Loucy (cell line): ENCODE results near the gene FGF10.

Source experiments
- H2AFZ ChIP-seq: fragments of 200-600 bp; sonication (generic); 2 replicates; pipeline ENCODE4 v1.6.0; 2016; ENCODE audit warnings: antibody characterized with exemption, mild to moderate bottlenecking, low read length, moderate library complexity
- H3F3A ChIP-seq: fragments of 200-600 bp; 2 replicates; pipeline ENCODE4 v1.6.0; 2016; ENCODE audit warnings: antibody characterized with exemption, low read depth, mild to moderate bottlenecking
- H3K27me3 ChIP-seq: fragments of 200-600 bp; sonication (generic); 2 replicates; pipeline ENCODE4 v1.6.1; 2014; ENCODE audit warnings: low read length, mild to moderate bottlenecking; ENCODE audit not compliant: insufficient read depth, poor library complexity, severe bottlenecking
- H3K36me3 ChIP-seq: fragments of 200-600 bp; sonication (generic); 2 replicates; pipeline ENCODE4 v1.6.1; 2016; ENCODE audit warnings: low read length; ENCODE audit not compliant: insufficient read depth
- H3K4me1 ChIP-seq: fragments of 200-600 bp; sonication (generic); 2 replicates; pipeline ENCODE4 v1.5.1; 2014; ENCODE audit warnings: low read length, mild to moderate bottlenecking; ENCODE audit not compliant: insufficient read depth, poor library complexity, severe bottlenecking
- H3K4me2 ChIP-seq: fragments of 200-600 bp; sonication (generic); 2 replicates; pipeline ENCODE4 v1.6.0; 2014; ENCODE audit warnings: antibody characterized with exemption, low read length, low read depth, mild to moderate bottlenecking; ENCODE audit not compliant: poor library complexity, severe bottlenecking
- H3K4me3 ChIP-seq: fragments of 200-600 bp; sonication (generic); 2 replicates; pipeline ENCODE4 v1.5.1; 2014; ENCODE audit warnings: low read length, mild to moderate bottlenecking, mixed read lengths; ENCODE audit not compliant: poor library complexity, severe bottlenecking
- H3K79me2 ChIP-seq: fragments of 200-600 bp; sonication (generic); 2 replicates; pipeline ENCODE4 v1.6.1; 2014; ENCODE audit warnings: low read length; ENCODE audit not compliant: insufficient read depth
- H3K9ac ChIP-seq: fragments of 200-600 bp; sonication (generic); 2 replicates; pipeline ENCODE4 v1.6.0; 2014; ENCODE audit warnings: mild to moderate bottlenecking, low read depth, low read length, moderate library complexity; ENCODE audit not compliant: poor library complexity, severe bottlenecking
- H3K9me2 ChIP-seq: fragments of 200-600 bp; sonication (generic); replicated peaks from 2 replicates; pipeline ENCODE4 v1.6.1; 2016; ENCODE audit warnings: low read depth, low read length, mixed read lengths
- H3K9me3 ChIP-seq: fragments of 200-600 bp; sonication (generic); 2 replicates; pipeline ENCODE4 v1.6.1; 2014; ENCODE audit warnings: mild to moderate bottlenecking, antibody characterized with exemption, low read length, low read depth; ENCODE audit not compliant: insufficient read depth
- H4K20me1 ChIP-seq: fragments of 200-600 bp; sonication (generic); 2 replicates; pipeline ENCODE4 v1.6.0; 2014; ENCODE audit warnings: antibody characterized with exemption, low read length, mild to moderate bottlenecking; ENCODE audit not compliant: insufficient read depth, poor library complexity, severe bottlenecking
- EZH2phosphoT487 ChIP-seq: fragments of 200-600 bp; IDR thresholded peaks from 2 replicates; pipeline ENCODE4 v1.6.1; 2018; ENCODE audit warnings: antibody characterized with exemption, mild to moderate bottlenecking, moderate library complexity, borderline replicate concordance
- TF ChIP-seq, protein P1 (sequence below): fragments of 200-600 bp; sonication (generic); conservative IDR thresholded peaks from 2 replicates; pipeline ENCODE4 v1.5.1; 2014; ENCODE audit warnings: mild to moderate bottlenecking, antibody characterized with exemption, low read length

Gene FGF10

DNA sequence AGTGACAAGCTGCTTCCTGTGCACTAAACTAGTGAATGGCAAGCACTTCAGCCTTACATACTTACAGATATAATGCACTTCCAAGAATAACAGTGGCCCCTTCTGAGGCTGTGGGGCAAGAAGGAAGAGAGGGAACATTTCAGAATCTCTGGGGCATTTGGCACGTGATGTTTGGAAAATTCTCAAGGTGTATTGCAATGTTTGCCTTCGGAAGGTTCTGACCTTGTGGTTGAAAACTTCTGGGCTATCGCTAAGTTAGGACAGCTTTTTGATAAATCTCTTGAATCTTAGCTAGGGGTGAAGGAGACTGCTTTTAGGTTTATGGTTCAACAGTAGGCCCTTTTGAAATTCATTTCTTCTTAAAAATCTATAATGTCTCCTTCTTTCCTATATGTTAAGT, 7.1 kb upstream of the FGF10 start:
- H3F3A ChIP-seq, result no peaks in the 10 kb centered on the region
- H3K9ac ChIP-seq, result no peak overlapping the region
- no peak for TF ChIP-seq EZH2phosphoT487
- TF ChIP-seq, protein P1, sequence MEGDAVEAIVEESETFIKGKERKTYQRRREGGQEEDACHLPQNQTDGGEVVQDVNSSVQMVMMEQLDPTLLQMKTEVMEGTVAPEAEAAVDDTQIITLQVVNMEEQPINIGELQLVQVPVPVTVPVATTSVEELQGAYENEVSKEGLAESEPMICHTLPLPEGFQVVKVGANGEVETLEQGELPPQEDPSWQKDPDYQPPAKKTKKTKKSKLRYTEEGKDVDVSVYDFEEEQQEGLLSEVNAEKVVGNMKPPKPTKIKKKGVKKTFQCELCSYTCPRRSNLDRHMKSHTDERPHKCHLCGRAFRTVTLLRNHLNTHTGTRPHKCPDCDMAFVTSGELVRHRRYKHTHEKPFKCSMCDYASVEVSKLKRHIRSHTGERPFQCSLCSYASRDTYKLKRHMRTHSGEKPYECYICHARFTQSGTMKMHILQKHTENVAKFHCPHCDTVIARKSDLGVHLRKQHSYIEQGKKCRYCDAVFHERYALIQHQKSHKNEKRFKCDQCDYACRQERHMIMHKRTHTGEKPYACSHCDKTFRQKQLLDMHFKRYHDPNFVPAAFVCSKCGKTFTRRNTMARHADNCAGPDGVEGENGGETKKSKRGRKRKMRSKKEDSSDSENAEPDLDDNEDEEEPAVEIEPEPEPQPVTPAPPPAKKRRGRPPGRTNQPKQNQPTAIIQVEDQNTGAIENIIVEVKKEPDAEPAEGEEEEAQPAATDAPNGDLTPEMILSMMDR, result no peak
- H3K9me3 ChIP-seq, result no peaks in the 10 kb centered on the region
- no peaks in the 10 kb centered on the region for H3K9me2 ChIP-seq
- no peak overlapping the region for H3K4me2 ChIP-seq
- H3K36me3 ChIP-seq, result no peaks in the 10 kb centered on the region
- H3K79me2 ChIP-seq, result no peaks in the 10 kb centered on the region
- H3K27me3 ChIP-seq, result no peaks in the 10 kb centered on the region
- H3K4me1 ChIP-seq, result no peaks in the 10 kb centered on the region
- no peak overlapping the region for H3K4me3 ChIP-seq
- no peaks in the 10 kb centered on the region for H4K20me1 ChIP-seq
- no peak overlapping the region for H2AFZ ChIP-seq

DNA sequence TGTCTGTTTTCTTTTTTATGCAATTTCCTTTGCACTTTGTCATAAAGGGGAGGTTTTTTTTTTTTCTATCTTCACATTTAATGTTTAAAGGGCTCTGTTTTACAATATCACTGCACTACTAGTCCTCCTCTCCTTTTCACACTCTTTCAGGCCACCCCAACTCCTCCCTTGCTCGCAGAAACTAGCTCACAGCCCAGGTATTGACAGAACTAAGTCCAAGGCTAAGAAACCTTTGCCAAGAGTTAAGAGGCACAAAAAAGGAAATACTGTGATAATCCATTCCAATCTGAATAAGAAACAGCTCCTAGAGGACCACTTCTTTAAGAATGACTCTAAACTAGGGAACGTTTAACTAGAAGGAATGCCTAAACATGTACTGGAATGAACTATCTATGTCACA, 1.1 kb upstream of the FGF10 start:
- Histone ChIP-seq H3K4me2 (no peak overlapping the region), H3K4me1 (no peaks in the 10 kb centered on the region), H3F3A (no peaks in the 10 kb centered on the region), H3K9me3 (no peaks in the 10 kb centered on the region), H3K36me3 (no peaks in the 10 kb centered on the region), H3K79me2 (no peaks in the 10 kb centered on the region), H2AFZ (no peak overlapping the region), H3K9ac (no peak overlapping the region), H3K27me3 (no peaks in the 10 kb centered on the region), H3K9me2 (no peaks in the 10 kb centered on the region), H4K20me1 (no peaks in the 10 kb centered on the region), H3K4me3 (no peak overlapping the region)
- TF ChIP-seq, protein P1, result no peak
- TF ChIP-seq EZH2phosphoT487, result no peak

DNA sequence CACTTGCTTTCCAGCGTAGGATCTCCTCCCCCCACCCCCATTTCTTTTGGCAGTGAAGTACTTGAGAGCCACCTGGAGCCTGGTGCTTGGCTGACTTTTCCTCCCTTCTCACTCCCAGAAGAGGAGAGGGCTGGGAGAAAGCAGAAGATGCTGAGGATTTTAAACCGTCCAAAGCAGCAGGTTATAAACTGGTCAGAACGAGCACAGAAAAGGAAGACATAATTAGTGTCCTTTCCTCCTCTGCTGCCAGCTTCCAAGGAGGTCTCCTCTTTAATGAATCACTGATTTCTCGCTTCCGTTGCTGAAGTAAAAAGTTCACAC, 563 bp upstream of the FGF10 start:
- TF ChIP-seq, protein P1, result no peak
- no peak for TF ChIP-seq EZH2phosphoT487
- H3F3A ChIP-seq, result no peaks in the 10 kb centered on the region
- no peaks in the 10 kb centered on the region for H3K27me3 ChIP-seq
- no peak overlapping the region for H2AFZ ChIP-seq
- no peak overlapping the region for H3K9ac ChIP-seq
- H3K79me2 ChIP-seq, result no peaks in the 10 kb centered on the region
- H4K20me1 ChIP-seq, result no peaks in the 10 kb centered on the region
- H3K36me3 ChIP-seq, result no peaks in the 10 kb centered on the region
- H3K4me3 ChIP-seq, result no peak overlapping the region
- no peaks in the 10 kb centered on the region for H3K4me1 ChIP-seq
- no peaks in the 10 kb centered on the region for H3K9me2 ChIP-seq
- no peak overlapping the region for H3K4me2 ChIP-seq
- no peaks in the 10 kb centered on the region for H3K9me3 ChIP-seq
